Neural cell (in vitro differentiated cells): ENCODE data around the gene SP3. TPM values are rescaled to one million over a fixed set of nuclear protein-coding genes. Genes with fewer than 3 reads are reported as not detected.

Experiments
- H2AFZ ChIP-seq: fragments of 200-600, 300-800 bp; sonication (generic), shearing (Covaris generic); 2 replicates; pipeline ENCODE4 v1.6.0; 2014; ENCODE audit warnings: low read depth, mild to moderate bottlenecking, antibody characterized with exemption, low read length, moderate library complexity
- H3F3A ChIP-seq: fragments of 200-600 bp; shearing (Covaris generic); 2 replicates; pipeline ENCODE4 v1.6.1; 2016; ENCODE audit warnings: mild to moderate bottlenecking, moderate library complexity, mixed read lengths, antibody characterized with exemption, low read length; ENCODE audit not compliant: insufficient read depth, poor library complexity, severe bottlenecking
- H3K27ac ChIP-seq: fragments of 200-600, 300-800 bp; sonication (generic), shearing (Covaris generic); 2 replicates; pipeline ENCODE4 v1.5.1; 2014; ENCODE audit warnings: mild to moderate bottlenecking, low read length, moderate library complexity
- H3K27me3 ChIP-seq: fragments of 300-800, 200-600 bp; sonication (generic), shearing (Covaris generic); 2 replicates; pipeline ENCODE4 v1.6.0; 2014; ENCODE audit warnings: mild to moderate bottlenecking, low read depth, low read length, moderate library complexity; ENCODE audit not compliant: insufficient read depth
- H3K36me3 ChIP-seq: fragments of 300-800, 200-600 bp; sonication (generic), shearing (Covaris generic); 2 replicates; pipeline ENCODE4 v1.5.1; 2014; ENCODE audit warnings: mild to moderate bottlenecking, antibody characterized with exemption, low read length, moderate library complexity; ENCODE audit not compliant: insufficient read depth
- H3K4me2 ChIP-seq: fragments of 300-800, 200-600 bp; sonication (generic), shearing (Covaris generic); 2 replicates; pipeline ENCODE4 v1.6.0; 2014; ENCODE audit warnings: mild to moderate bottlenecking, low read length
- H3K4me3 ChIP-seq: fragments of 300-800, 200-600 bp; sonication (generic), shearing (Covaris generic); 2 replicates; pipeline ENCODE4 v1.5.1; 2014; ENCODE audit warnings: mild to moderate bottlenecking, low read length, moderate library complexity
- H3K79me2 ChIP-seq: fragments of 200-600 bp; shearing (Covaris generic); replicated peaks from 2 replicates; pipeline ENCODE4 v1.6.0; 2014; ENCODE audit warnings: mild to moderate bottlenecking, low read length, moderate library complexity; ENCODE audit not compliant: insufficient read depth
- H3K9ac ChIP-seq: fragments of 300-800, 200-600 bp; sonication (generic), shearing (Covaris generic); 2 replicates; pipeline ENCODE4 v1.6.1; 2016; ENCODE audit warnings: mild to moderate bottlenecking, low read length, mixed read lengths
- H3K9me2 ChIP-seq: fragments of 200-600 bp; shearing (Covaris generic); 2 replicates; pipeline ENCODE4 v1.6.1; 2016; ENCODE audit warnings: mild to moderate bottlenecking, low read length, mixed read lengths; ENCODE audit not compliant: insufficient read depth
- H3K9me3 ChIP-seq: fragments of 200-600, 300-800 bp; sonication (generic), shearing (Covaris generic); 2 replicates; pipeline ENCODE4 v1.6.1; 2016; ENCODE audit warnings: mild to moderate bottlenecking, mixed run types, low read length, moderate library complexity, mixed read lengths
- H4K20me1 ChIP-seq: fragments of 200-600 bp; shearing (Covaris generic); 2 replicates; pipeline ENCODE4 v1.6.1; 2016; ENCODE audit warnings: mild to moderate bottlenecking, mixed run types; ENCODE audit not compliant: insufficient read depth
- CTCF ChIP-seq: fragments of 450-650 bp; IDR thresholded peaks from 2 replicates; pipeline ENCODE4 v1.5.1; 2014; ENCODE audit warnings: antibody characterized with exemption, mild to moderate bottlenecking, moderate library complexity; ENCODE audit not compliant: poor library complexity, severe bottlenecking
- EP300 ChIP-seq: fragments of 450-650 bp; conservative IDR thresholded peaks from 2 replicates; pipeline ENCODE4 v1.6.1; 2014; ENCODE audit warnings: antibody characterized with exemption, mild to moderate bottlenecking, moderate library complexity; ENCODE audit not compliant: poor library complexity, severe bottlenecking
- EZH2 ChIP-seq: fragments of 200-600, 300-800 bp; shearing (Covaris generic), sonication (generic); IDR thresholded peaks from 2 replicates; pipeline ENCODE4 v1.6.1; 2014; ENCODE audit warnings: antibody characterized with exemption, low read length, borderline replicate concordance, mild to moderate bottlenecking; ENCODE audit not compliant: insufficient read depth, poor library complexity, severe bottlenecking
- MXI1 ChIP-seq: fragments of 450-650 bp; conservative IDR thresholded peaks from 2 replicates; pipeline ENCODE4 v1.6.1; 2014; ENCODE audit warnings: antibody characterized with exemption, mild to moderate bottlenecking; ENCODE audit not compliant: poor library complexity, severe bottlenecking
- POLR2AphosphoS5 ChIP-seq: IDR thresholded peaks from 2 replicates; pipeline ENCODE4 v1.6.1; 2012
- RAD21 ChIP-seq: fragments of 450-650 bp; conservative IDR thresholded peaks from 2 replicates; pipeline ENCODE4 v1.6.1; 2014; ENCODE audit warnings: antibody characterized with exemption, mild to moderate bottlenecking, moderate library complexity
- REST ChIP-seq: IDR thresholded peaks from 2 replicates; pipeline ENCODE4 v1.6.1; 2012; ENCODE audit warnings: borderline replicate concordance
- SMC3 ChIP-seq: fragments of 450-650 bp; conservative IDR thresholded peaks from 2 replicates; pipeline ENCODE4 v1.6.1; 2014; ENCODE audit warnings: antibody characterized with exemption, mild to moderate bottlenecking, moderate library complexity; ENCODE audit not compliant: poor library complexity
- TAF1 ChIP-seq: IDR thresholded peaks from 2 replicates; pipeline ENCODE4 v1.6.1; 2012; ENCODE audit warnings: low read depth
- polyA plus RNA-seq: library from polyadenylated mRNA; depleted of rRNA; stranded (reverse); fragments of >200 nt; gene quantifications from 2 replicates; pipeline ENCODE4 v1.2.3, GENCODE V29; 2014

Gene SP3
- polyA plus RNA-seq, 1 donor from 2014 or later: 57.8 TPM

GRCh38 chr2:174001107-174001506, 35.9 kb upstream of the SP3 start:
- Histone ChIP-seq H3K79me2 (no peaks in the 10 kb centered on the region), H3F3A (no peaks in the 10 kb centered on the region), H3K9me3 (no peaks in the 10 kb centered on the region), H3K9me2 (no peaks in the 10 kb centered on the region), H3K36me3 (no peaks in the 10 kb centered on the region), H3K27ac (no peak overlapping the region), H4K20me1 (no peaks in the 10 kb centered on the region), H3K9ac (no peak overlapping the region), H3K4me3 (no peak overlapping the region), H2AFZ (no peak overlapping the region), H3K4me2 (no peak overlapping the region), H3K27me3 (no peaks in the 10 kb centered on the region)
- TF ChIP-seq EP300 (no peak), TAF1 (no peak), POLR2AphosphoS5 (no peak), RAD21 (no peak), EZH2 (no peak), SMC3 (no peak), MXI1 (no peak), REST (no peak), CTCF (no peak)

DNA sequence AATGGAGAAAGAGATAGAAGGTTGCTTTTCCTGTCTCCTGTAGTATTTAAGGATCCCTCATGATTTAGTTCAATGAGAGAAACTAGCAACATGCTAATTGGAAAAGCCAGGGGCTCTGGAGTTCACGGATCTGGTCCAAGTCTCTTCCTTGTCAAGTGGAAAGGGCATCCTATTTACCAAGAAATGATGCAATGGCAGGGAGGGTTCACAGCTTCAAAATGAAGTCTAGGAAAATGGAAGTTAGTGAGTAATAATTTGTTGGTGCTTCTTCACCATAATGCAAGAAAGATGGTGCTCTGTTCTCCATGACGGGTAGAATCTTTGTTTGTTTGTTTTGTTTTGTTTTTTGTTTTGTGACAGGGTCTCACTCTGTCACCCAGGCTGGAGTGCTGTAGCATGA, 34.6 kb upstream of the SP3 start:
- H3F3A ChIP-seq: no peaks in the 10 kb centered on the region
- no peak overlapping the region for H3K9ac ChIP-seq
- TF ChIP-seq REST (no peak), CTCF (no peak), SMC3 (no peak), TAF1 (no peak), EZH2 (no peak), EP300 (no peak), POLR2AphosphoS5 (no peak), MXI1 (no peak), RAD21 (no peak)
- no peak overlapping the region for H3K4me3 ChIP-seq
- no peaks in the 10 kb centered on the region for H3K9me2 ChIP-seq
- no peaks in the 10 kb centered on the region for H3K36me3 ChIP-seq
- H3K79me2 ChIP-seq: no peaks in the 10 kb centered on the region
- no peaks in the 10 kb centered on the region for H3K9me3 ChIP-seq
- H3K27me3 ChIP-seq: no peaks in the 10 kb centered on the region
- H4K20me1 ChIP-seq: no peaks in the 10 kb centered on the region
- H3K27ac ChIP-seq: no peak overlapping the region
- H2AFZ ChIP-seq: no peak overlapping the region
- no peak overlapping the region for H3K4me2 ChIP-seq
